ENCODE results near the gene ARID4B. TPM values are rescaled to one million over a fixed set of nuclear protein-coding genes. Genes with fewer than 3 reads are reported as not detected.
A peak's percentile ranks its signal among the peaks of the same experiment; 100 is the strongest.

ARID4B gene
- total RNA-seq, 1 donor from 2014 or later, result 68.8 TPM

DNA sequence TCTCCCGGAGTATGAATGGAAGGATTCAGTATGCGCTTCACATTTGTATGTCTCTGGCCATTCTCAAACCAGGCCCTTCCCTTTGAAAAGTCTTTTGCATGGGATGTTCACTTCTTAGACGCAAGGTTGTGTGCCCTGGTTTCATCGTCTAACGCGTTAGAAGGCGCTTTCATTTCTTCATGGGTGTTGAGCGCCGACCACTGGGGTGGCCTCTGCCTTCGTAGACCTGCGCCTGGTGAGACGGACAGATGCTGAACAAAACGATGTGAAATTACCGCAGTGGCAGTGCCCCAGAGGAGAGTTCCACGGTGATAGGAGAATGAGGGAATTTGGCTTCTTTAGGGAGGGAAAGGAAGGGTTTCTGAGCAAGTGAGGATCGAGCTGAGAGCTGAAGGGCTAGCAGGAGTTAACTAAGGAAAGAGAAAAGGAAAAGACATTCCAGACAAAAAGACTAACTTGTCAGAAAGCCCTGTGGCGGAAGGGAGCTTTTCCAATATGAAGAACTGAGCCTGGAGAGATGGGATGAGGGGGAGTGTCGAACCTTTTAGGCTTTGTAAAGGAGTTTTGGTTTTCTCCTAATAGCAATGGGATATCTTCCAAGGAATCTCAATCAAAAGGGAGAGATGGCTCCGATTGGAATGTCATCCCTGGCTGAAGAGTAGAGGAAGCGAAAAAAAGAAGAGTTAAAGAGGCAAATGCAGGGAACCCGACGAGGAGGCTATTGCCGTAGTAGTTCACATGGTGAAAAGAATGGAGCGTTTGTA lies 1.3 kb upstream of the ARID4B start:
- no peak overlapping the region for H3K27ac Mint-ChIP-seq
- no peak overlapping the region for H3K4me3 Mint-ChIP-seq (ENCODE audit: low read depth)
- H3K4me1 Mint-ChIP-seq (ENCODE audit: low read depth), result peaks cover 24% of the 10 kb centered on the region
- TF ChIP-seq, protein P1, sequence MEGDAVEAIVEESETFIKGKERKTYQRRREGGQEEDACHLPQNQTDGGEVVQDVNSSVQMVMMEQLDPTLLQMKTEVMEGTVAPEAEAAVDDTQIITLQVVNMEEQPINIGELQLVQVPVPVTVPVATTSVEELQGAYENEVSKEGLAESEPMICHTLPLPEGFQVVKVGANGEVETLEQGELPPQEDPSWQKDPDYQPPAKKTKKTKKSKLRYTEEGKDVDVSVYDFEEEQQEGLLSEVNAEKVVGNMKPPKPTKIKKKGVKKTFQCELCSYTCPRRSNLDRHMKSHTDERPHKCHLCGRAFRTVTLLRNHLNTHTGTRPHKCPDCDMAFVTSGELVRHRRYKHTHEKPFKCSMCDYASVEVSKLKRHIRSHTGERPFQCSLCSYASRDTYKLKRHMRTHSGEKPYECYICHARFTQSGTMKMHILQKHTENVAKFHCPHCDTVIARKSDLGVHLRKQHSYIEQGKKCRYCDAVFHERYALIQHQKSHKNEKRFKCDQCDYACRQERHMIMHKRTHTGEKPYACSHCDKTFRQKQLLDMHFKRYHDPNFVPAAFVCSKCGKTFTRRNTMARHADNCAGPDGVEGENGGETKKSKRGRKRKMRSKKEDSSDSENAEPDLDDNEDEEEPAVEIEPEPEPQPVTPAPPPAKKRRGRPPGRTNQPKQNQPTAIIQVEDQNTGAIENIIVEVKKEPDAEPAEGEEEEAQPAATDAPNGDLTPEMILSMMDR (IDR thresholded peaks at IDR 0.05; ENCODE audit: unreplicated experiment), result no peak
- peak; percentile 14 for DNase-seq (ENCODE audit: low spot score, unreplicated experiment)
- no peaks in the 10 kb centered on the region for H3K27me3 Mint-ChIP-seq
- H3K36me3 Mint-ChIP-seq (ENCODE audit: insufficient read depth), result peaks cover 5% of the 10 kb centered on the region
- no peaks in the 10 kb centered on the region for H3K9me3 Mint-ChIP-seq (ENCODE audit: low read depth)

DNA sequence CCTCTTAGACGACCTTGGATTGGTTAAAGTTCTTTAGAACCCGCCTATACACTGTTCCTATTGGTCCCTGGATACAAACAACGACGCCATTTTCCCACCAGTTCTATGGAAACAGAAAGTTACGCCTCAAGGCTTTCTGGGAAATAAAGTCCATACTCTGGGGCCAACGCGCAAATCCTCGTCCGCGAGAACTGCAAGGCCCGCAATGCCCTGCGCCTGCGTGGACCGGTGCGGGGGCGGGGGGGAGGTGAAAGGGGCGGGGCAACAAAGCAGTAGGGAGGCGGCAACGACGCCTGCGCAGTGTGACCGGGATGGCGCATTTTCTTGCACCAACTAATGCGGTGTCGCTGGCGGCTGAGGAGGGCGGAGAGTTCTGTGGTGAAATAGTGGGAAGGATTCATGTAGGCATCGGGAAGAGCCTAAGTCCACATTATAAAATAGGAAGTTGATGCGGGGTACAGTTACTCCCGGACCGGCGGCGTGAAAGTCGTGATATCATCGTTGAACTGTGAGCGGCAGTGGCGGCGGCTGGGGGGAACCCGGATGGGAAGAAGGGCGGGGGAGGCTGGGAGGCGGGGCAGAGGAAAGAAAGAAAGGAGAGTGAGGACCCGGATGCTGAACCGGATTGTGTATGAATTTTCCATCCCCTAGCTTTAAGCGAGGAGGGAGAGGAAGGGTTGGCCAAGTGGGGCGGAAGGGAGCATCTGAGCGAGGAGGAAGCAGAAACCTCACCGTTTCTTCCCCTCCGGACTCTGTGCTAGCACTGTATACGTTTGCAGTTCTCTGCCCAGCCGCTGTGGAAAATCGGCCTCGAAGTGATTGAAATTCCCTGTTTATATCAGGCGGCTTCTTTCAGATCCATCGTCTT lies 526 bp upstream of the ARID4B start, which contains the start of gene GGPS1:
TSS of gene GGPS1 (plus strand) at position 300 of the 868 bp plus-strand sequence. CDS start 6,695 bp downstream, outside the sequence.
- Mint-ChIP-seq H3K36me3 (ENCODE audit: insufficient read depth) (peaks cover 7% of the 10 kb centered on the region), H3K4me3 (ENCODE audit: low read depth) (no peak within 1 kb of the TSS), H3K4me1 (ENCODE audit: low read depth) (peaks cover 23% of the 10 kb centered on the region), H3K27me3 (no peaks in the 10 kb centered on the region), H3K9me3 (ENCODE audit: low read depth) (no peaks in the 10 kb centered on the region), H3K27ac (no peak within 1 kb of the TSS)
- TF ChIP-seq, protein P1 (IDR thresholded peaks at IDR 0.05; ENCODE audit: unreplicated experiment), result no peak
- DNase-seq (ENCODE audit: low spot score, unreplicated experiment), result peak; percentile 96

DNA sequence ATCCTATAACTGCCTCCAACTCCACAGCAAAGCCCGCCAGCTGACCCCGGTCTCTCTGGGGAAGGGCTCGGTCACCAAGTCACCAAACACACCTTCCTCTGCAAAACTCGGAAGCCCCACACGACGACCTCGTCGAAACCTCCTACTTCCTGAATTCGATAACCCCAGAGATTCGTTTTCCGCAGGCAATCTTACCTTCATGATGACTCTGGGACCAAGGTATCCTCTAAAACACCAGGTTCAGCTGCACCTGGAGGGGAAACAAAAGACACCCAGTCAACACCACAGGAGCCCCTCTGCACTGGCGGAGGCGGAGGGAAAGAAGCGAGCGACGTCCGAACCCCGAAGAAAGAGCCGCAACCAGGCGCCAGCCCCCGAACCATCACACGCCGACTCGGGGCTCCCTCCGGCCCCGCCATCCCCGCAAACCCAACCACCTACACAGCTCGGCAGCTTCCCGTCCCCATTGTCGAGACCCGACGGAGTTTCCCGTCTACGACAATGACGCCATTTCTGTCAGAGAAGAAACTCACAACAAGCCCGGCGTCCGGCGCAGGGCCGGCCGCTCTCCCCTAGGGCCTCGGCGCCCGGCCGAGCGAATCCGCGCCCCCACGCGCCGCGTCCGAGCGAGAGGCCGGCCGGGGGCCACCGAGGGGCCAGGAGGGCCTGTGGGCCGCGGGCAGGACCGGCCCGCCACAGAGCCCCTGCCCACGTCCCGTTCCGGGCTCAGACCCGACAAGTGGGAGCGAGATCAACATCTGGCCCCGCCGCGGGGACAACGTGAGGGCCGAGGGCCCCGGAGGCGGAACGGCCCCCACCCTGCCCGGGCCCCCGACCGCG lies 1.0 kb downstream of the ARID4B start:
- peaks cover 7% of the 10 kb centered on the region for H3K36me3 Mint-ChIP-seq (ENCODE audit: insufficient read depth)
- DNase-seq (ENCODE audit: low spot score, unreplicated experiment), result peak; percentile 17
- H3K4me3 Mint-ChIP-seq (ENCODE audit: low read depth), result peak overlapping the region; percentile 86
- H3K4me1 Mint-ChIP-seq (ENCODE audit: low read depth), result peaks cover 20% of the 10 kb centered on the region
- peak overlapping the region; percentile 98 for H3K27ac Mint-ChIP-seq
- no peaks in the 10 kb centered on the region for H3K9me3 Mint-ChIP-seq (ENCODE audit: low read depth)
- TF ChIP-seq, protein P1 (IDR thresholded peaks at IDR 0.05; ENCODE audit: unreplicated experiment), result no peak
- no peaks in the 10 kb centered on the region for H3K27me3 Mint-ChIP-seq

DNA sequence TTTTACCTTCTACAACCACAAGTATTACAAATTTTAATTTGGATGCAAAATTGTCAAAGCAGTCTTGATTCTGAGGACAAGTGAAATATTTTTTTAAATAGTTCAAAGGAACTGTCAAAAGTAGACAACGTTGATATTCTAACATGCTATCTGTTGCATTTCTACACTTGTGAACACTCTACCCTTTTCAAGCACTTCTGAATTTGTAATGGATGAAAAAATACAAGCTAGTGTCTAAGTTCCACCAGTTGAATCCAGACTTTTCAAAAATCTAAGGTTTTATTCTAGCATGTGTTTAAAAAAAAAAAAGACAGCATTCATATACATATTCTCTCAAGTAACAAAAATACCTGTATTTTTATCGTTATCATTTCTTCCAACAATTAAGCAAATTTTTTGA lies 2.1 kb downstream of the ARID4B start:
- TF ChIP-seq, protein P1 (IDR thresholded peaks at IDR 0.05; ENCODE audit: unreplicated experiment), result no peak
- Mint-ChIP-seq H3K27ac (peak overlapping the region; percentile 98), H3K9me3 (ENCODE audit: low read depth) (no peaks in the 10 kb centered on the region), H3K36me3 (ENCODE audit: insufficient read depth) (peaks cover 8% of the 10 kb centered on the region), H3K27me3 (no peaks in the 10 kb centered on the region), H3K4me3 (ENCODE audit: low read depth) (peak overlapping the region; percentile 86), H3K4me1 (ENCODE audit: low read depth) (peaks cover 23% of the 10 kb centered on the region)
- no peak for DNase-seq (ENCODE audit: low spot score, unreplicated experiment)

Data from progenitor cell of endocrine pancreas (in vitro differentiated cells).